ENCODE data around the gene NECTIN4.
"Not testable (repeated sequence)": the region's sequence is repeated elsewhere in the genome, so short reads cannot be mapped to it uniquely, and the experiment has no call there.

- not testable (repeated sequence) for TF ChIP-seq POLR2AphosphoS5, CTCF (IDR thresholded peaks at IDR 0.05)
These were observed 62.4 kb downstream of the NECTIN4 start for GRCh38 chr1:161026954-161027353.
